AG20443 (cell line): ENCODE measurements around the gene GDAP2.
"Not testable (repeated sequence)": the region's sequence is repeated elsewhere in the genome, so short reads cannot be mapped to it uniquely, and the experiment has no call there.

Experiments
- DNase-seq: peaks from one replicate; pipeline ENCODE4 v3.0.0; 2012; ENCODE audit warnings: low spot score, mixed read lengths

GDAP2 gene

GRCh38 chr1:117929343-117930172 is at the start of gene GDAP2, which contains the start of gene WDR3:
GDAP2 (minus strand) TSS chr1:117929621; CDS start chr1:117920357, 9,264 bp downstream.
WDR3 (plus strand) TSS chr1:117929739; CDS start chr1:117933320, 3,581 bp downstream.
- peak; percentile 96 for DNase-seq

- no peak for DNase-seq
Observed at GRCh38 chr1:117976381-117976780, 47.0 kb upstream of the GDAP2 start.

- DNase-seq, result no peak
Observed at GRCh38 chr1:117971777-117972176, 42.4 kb upstream of the GDAP2 start.

GRCh38 chr1:117970252-117970651 is 40.8 kb upstream of the GDAP2 start:
- no peak for DNase-seq

- DNase-seq, result no peak
Observed at GRCh38 chr1:117967881-117968280, 38.5 kb upstream of the GDAP2 start.

GRCh38 chr1:117967477-117967876 is 38.1 kb upstream of the GDAP2 start:
- DNase-seq, result peak; percentile 37

- no peak for DNase-seq
Observed at GRCh38 chr1:117964290-117965038, 35.0 kb upstream of the GDAP2 start.

- no peak for DNase-seq
Observed at GRCh38 chr1:117959364-117959763, 29.9 kb upstream of the GDAP2 start.

GRCh38 chr1:117952386-117952785 is 23.0 kb upstream of the GDAP2 start:
- DNase-seq, result no peak

- DNase-seq, result peak; percentile 6
Observed at GRCh38 chr1:117942293-117942692, 12.9 kb upstream of the GDAP2 start.

GRCh38 chr1:117933769-117934168 is 4.3 kb upstream of the GDAP2 start:
- DNase-seq, result no peak

- no peak for DNase-seq
Observed at GRCh38 chr1:117932576-117932975, 3.2 kb upstream of the GDAP2 start.

- no peak for DNase-seq
Observed at GRCh38 chr1:117930484-117930883, 1.1 kb upstream of the GDAP2 start.

- no peak for DNase-seq
Observed at GRCh38 chr1:117930173-117930447, 689 bp upstream of the GDAP2 start.

GRCh38 chr1:117928881-117929342 is 509 bp downstream of the GDAP2 start:
- DNase-seq, result peak; percentile 74

- no peak for DNase-seq
Observed at GRCh38 chr1:117925981-117926380, 3.4 kb downstream of the GDAP2 start.

GRCh38 chr1:117922717-117923116 is 6.7 kb downstream of the GDAP2 start:
- DNase-seq, result not testable (repeated sequence)

- DNase-seq, result no peak
Observed at GRCh38 chr1:117921991-117922390, 7.4 kb downstream of the GDAP2 start.

- DNase-seq, result no peak
Observed at GRCh38 chr1:117919376-117919775, 10.0 kb downstream of the GDAP2 start.

- DNase-seq, result no peak
Observed at GRCh38 chr1:117911051-117911450, 18.4 kb downstream of the GDAP2 start.

GRCh38 chr1:117905019-117905418 is 24.4 kb downstream of the GDAP2 start:
- no peak for DNase-seq

GRCh38 chr1:117904485-117904884 is 24.9 kb downstream of the GDAP2 start:
- no peak for DNase-seq

GRCh38 chr1:117902944-117903343 is 26.5 kb downstream of the GDAP2 start:
- DNase-seq, result no peak
